Hepatic stellate cell (primary cell): ENCODE data around the gene SRPK2.
"Not testable (repeated sequence)": the region's sequence is repeated elsewhere in the genome, so short reads cannot be mapped to it uniquely, and the experiment has no call there.

ENCODE experiments used
- DNase-seq: peaks from one replicate; pipeline ENCODE4 v3.0.0; 2011; ENCODE audit warnings: low spot score

SRPK2 gene

GRCh38 chr7:105339404-105340323 is 49.1 kb downstream of the SRPK2 start:
- no peak for DNase-seq

GRCh38 chr7:105337529-105337928 is 51.2 kb downstream of the SRPK2 start:
- no peak for DNase-seq

DNA sequence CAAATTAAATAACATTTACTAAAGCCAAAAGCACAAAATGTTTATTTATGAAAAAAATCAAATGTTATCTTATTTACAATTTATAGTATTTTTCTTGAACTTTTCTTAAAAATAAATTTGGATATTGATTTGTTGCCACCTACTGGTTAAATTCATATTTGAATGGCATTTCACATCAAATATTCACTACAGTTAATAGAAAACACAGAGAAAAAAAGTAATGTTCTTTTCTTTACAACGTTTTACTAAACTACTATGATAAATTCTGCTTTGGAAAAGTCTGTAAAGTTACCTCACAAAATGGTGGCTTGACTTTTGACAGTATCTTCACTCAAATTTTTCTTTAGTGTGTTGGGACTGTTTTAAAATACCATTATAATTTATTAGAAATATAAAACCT is 52.7 kb downstream of the SRPK2 start:
- DNase-seq: no peak

DNA sequence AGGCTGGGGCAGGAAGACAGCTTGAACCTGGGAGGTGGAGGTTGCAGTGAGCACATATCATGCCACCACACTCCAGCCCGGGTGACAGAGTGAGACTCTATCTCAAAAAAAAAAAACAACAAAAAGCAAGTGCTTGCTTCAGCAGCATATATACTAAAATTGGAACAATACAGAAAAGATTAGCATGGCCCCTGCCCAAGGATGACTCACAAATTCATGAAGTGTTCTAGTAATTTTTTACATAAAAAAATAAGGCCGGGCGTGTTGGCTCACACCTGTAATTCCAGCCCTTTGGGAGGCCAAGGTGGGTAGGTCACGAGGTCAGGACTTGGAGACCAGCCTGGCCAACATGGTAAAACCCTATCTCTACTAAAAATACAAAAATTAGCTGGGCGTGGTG is 56.1 kb downstream of the SRPK2 start:
- DNase-seq: not testable (repeated sequence)

DNA sequence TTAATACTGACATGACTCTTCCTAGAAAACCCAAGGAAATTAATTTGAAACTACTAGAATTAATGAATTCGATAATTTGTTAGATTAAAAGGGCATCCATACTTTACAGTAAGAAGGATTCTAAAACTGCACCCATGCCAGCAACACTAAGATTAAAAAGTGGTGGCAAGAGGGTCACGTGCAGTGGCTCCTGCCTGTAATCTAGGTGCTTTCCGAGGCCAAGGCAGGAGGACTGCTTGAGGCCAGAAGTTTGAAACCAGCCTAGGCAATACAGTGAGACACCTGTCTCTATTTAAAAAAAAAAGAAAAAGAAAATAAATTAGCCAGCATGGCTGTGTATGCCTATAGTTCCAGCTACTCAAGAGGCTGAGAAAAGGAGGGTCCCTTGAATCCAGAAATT is 58.2 kb downstream of the SRPK2 start:
- DNase-seq: no peak

GRCh38 chr7:105327201-105327600 is 61.5 kb downstream of the SRPK2 start:
- no peak for DNase-seq

DNA sequence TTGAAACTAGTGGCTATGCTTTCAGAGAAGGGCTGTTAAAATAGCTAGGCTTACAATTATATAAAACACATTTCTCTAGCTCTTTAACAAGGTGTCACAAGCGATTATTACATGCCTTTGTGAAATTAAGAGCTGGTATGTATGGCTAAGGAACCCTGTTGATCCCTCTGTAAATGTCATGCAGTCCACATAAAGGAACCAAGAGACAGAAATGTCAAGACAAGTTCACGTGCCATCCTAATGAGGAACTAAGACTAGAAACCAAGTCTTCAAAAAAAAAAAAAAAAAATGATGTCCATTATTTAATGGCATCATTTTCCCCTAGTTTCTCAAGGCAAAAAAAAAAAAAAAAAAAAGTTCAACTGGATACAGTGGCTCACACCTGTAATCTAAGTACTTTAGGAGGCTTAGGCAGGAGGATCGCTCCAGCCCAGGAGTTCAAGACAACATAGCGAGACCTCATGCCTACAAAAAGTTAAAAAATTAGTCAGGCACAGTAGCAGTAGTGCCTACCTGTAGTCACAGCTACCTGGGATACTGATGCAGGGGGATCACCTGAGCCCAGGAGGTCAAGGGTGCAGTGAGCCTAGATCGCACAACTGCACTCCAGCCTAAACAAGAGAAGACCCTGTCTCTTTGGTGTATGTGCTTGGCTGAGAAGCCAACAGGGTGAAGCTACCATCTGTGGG is 63.4 kb downstream of the SRPK2 start:
- no peak for DNase-seq

DNA sequence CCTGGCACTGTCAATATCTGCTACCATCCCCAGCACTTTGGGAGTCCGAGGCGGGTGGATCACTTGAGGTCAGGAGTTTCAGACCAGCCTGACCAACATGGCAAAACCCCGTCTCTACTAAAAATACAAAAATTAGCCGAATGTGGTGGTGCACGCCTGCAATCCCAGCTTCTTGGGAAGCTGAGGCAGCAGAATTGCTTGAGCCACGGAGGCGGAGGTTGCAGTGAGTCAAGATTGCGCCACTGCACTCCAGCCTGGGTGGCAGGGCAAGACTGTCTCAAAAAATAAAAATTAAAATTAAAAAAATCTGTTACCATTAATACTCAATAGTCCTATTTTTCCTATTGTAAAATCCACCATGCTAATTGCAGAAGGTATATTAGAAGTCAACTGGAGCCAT is 64.1 kb downstream of the SRPK2 start:
- not testable (repeated sequence) for DNase-seq

- DNase-seq: no peak
Measured at GRCh38 chr7:105323366-105323765, 65.4 kb downstream of the SRPK2 start.

DNA sequence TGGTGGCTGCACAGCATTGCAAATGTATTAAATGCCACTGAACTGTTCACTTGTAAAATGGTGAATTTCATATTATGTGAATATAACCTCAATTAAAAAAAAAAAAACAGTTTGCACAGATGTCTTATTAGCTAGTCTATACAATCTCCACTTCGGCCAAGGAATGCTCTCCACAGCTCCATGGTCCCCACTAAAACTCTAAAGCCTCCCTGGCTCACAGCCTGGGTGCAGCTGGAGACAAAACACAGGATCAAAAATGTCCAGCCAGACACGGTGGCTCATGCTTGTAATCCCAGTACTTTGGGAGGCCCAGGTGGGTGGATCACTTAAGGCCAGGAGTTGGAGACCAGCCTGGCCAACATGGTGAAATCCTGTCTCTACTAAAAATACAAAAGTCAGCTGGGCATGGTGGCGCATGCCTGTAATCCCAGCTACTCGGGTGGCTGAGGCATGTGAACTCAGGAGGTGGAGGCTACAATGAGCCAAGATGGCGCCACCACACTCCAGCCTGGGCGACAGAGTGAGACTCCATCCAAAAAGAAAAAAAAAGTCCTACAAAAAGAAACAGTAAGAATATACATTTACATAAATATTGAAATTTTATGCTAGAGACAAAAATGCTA is 66.0 kb downstream of the SRPK2 start:
- no peak for DNase-seq

GRCh38 chr7:105321754-105322455 is 66.8 kb downstream of the SRPK2 start:
- no peak for DNase-seq

- DNase-seq: no peak
Measured at GRCh38 chr7:105320896-105321295, 67.8 kb downstream of the SRPK2 start.

DNA sequence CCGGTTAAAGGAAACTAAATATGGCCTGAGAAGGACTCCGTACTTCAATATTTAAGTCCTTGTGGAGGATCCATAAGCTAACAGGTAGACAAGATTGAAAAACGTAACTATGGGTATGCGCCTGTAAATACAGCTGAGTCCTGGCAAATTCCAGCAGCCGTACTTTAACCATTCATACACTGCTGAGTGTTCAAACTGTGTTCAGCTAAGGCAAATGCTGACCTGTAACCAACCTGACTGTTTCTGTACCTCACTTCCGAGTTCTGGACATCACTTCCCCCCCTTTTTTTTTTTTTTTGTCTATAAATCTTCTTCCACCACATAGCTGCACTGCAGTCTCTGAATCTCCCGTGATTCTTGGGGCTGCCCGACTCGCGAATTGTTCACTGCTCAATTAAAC is 69.1 kb downstream of the SRPK2 start:
- DNase-seq: no peak

DNA sequence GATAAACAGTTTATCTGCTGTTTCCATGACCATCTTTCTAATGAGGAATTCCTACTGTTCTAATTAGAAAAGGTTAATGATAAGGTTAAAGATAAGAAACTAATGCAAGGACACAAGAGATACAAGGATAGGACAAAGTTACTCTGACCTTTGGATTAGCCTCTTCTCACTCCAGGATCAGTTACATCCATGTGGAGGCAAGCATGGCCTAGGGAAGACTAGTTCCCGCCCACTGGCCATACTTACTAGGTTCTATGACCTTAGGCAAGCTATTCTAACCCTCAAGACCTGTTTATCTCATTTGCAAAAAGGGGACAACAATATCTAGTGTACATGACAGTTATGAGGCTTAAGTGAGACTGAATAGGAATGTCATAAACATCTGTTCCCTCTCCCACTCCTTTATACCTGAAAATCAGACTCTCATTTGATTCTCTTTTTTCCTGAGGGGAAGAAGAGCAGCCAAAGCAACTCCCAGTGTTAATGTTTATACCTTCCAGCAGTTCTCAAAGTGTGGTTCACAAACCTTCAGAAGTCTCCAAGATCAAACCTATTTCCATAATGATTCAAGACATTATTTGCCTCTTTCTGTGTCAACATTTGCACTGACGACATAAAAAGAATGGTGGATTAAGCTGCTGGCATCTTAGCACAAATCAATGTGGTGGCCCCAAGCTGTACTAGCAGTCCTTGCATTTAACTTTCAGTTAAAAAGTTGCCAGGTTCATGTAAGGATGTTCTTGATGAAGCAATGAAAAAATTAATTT is 72.0 kb downstream of the SRPK2 start:
- DNase-seq: no peak

- DNase-seq: no peak
Measured at GRCh38 chr7:105315357-105315756, 73.4 kb downstream of the SRPK2 start.

DNA sequence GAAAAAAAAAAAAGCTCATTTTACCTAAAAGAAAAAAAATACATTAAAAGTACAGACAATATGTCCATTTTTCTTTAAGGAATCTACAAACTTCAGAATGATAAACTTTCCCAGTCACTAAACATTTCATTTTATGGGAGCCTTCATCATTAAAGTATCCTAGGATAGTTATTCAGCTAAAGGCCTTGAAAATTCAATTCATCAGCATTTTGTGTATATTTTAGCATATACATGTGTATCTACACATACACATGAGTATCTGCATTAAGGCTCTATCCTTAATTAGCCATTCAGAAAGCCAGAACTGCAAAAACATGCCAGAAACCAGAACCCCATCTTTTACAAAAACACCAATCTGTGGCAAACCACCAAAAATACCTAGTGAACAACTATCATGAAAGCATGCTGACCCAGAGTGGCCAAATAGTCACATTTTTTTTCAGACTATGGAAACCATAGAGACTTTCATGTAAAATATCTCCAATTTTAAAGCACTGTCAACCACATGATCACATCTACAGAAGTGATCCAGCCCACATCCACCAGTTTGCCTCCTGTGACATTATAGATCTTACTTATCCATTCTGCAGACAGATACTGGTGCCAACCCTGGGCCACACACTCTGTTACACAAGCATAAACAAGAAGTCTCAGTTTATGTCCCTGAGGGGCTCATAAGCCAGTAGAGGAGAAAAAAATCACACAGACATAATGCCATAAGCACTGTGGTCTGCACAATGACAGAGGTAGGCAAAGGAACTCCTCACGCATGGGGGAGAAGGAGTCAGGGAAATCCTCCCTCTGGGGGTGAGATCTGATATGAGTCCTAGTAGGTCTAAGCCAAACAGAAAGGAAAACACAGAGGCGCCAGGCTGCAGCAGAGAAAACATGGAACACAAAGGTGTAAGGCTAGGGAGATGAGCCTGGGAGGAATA is 79.2 kb downstream of the SRPK2 start:
- DNase-seq: no peak

DNA sequence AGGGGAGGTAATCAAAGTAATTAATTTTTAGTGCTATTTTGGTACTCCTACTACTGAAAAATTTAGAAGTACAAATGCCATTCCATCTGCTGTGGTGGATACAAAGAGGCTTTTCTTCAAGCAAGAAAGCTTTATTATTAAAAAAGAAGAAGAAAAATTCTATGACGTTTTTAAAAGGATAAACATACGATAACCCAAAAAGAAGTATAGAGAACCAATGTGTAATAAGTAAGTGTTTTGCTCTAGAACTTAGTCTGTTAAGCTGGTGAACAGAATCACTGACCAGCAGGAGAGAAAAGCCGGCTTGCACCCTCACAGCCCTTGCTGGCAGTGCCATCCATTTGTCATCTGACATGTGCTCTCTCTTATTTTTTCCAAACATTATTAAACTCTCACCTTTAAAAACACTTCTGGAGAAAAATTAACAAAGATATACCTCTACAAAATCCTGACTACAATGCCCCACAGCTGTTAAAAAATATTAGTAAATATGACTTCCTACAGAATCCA is 81.5 kb downstream of the SRPK2 start:
- no peak for DNase-seq

- no peak for DNase-seq
Measured at GRCh38 chr7:105306298-105306748, 82.4 kb downstream of the SRPK2 start.

DNA sequence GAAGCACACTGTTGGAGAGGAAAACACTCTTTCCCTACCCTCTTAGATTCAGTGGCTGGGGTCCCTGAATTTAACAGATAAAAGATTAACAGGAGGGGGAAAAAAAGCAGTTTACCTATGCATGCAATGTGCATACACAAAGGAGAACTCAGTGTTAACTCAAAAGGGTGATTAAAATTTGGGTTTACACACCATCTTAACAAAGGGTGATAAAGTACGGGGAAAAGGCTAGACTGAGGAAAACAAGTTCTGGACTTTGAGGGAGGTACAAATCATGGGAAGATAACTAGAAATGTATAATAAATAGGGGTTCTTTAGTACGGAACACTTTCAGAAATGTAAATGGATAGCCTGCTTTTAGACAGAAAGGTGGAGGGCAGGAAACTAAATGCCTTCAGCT is 83.1 kb downstream of the SRPK2 start:
- no peak for DNase-seq
